GM10248 (cell line): ENCODE results near the gene NFIC.

Source experiments
- CTCF ChIA-PET: fragments of 300-600 bp; sonication (Branson Sonifier 250); formaldehyde crosslinking; extraction: SDS; loops from one replicate; lab custom pipeline; 2021; ENCODE audit warnings: antibody characterized with exemption; lab: Yijun Ruan, JAX
- POLR2A ChIA-PET: fragments of 350-650 bp; sonication (Branson Sonifier 250); formaldehyde crosslinking; extraction: SDS; loops from one replicate; lab custom pipeline; 2020; ENCODE audit warnings: antibody characterized with exemption; lab: Yijun Ruan, JAX
- DNase-seq: peaks from one replicate; pipeline ENCODE4 v3.0.0; 2012; ENCODE audit errors: extremely low spot score
- TF ChIP-seq, protein P1 (sequence below): IDR thresholded peaks from 2 replicates; pipeline ENCODE4 v1.5.1; 2012; ENCODE audit warnings: mild to moderate bottlenecking, low read depth; ENCODE audit errors: extremely low read depth, missing control alignments, control extremely low read depth

NFIC gene

DNA sequence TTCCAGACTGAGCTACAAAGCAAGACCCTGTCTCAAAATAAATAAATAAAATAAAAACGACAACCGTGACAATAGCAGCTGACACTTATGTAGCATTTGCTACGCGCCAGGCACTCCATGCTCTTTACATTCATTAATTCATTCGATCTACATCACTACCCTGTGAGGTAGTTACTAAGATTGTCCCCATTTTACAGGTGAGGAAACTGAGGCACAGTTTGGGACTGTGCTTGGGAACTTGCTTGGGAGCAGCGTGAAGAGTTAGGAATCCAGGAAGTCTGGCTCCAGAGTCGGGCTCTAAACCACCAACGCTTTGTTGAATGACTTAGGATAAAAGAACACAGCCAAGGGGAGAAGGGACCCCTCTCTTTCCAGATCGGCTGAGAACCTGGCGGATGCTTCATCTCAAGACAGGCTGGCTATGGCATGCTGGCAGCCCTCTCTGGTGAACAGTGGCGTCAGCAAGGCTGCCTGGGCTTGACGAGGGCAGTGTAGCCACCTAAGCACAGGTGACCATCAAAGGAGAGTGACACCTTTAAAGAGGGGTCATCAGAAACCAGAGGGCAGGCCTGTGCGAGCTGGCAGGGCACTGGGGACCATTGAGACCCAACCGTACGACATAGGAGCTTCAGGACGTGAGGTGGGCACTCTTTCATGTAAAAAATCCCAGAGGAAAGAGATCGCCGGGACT, 133.5 kb downstream of the NFIC start:
- DNase-seq, result no peak
- ChIA-PET POLR2A (no interaction called here), CTCF (interaction anchor here (1.3 to 1.4 kb wide), 3 partner anchors 53 to 195 kb away, joined by 3 read pairs; no protein-coding TSS in a partner anchor)
- TF ChIP-seq, protein P1, sequence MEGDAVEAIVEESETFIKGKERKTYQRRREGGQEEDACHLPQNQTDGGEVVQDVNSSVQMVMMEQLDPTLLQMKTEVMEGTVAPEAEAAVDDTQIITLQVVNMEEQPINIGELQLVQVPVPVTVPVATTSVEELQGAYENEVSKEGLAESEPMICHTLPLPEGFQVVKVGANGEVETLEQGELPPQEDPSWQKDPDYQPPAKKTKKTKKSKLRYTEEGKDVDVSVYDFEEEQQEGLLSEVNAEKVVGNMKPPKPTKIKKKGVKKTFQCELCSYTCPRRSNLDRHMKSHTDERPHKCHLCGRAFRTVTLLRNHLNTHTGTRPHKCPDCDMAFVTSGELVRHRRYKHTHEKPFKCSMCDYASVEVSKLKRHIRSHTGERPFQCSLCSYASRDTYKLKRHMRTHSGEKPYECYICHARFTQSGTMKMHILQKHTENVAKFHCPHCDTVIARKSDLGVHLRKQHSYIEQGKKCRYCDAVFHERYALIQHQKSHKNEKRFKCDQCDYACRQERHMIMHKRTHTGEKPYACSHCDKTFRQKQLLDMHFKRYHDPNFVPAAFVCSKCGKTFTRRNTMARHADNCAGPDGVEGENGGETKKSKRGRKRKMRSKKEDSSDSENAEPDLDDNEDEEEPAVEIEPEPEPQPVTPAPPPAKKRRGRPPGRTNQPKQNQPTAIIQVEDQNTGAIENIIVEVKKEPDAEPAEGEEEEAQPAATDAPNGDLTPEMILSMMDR, result no peak

DNA sequence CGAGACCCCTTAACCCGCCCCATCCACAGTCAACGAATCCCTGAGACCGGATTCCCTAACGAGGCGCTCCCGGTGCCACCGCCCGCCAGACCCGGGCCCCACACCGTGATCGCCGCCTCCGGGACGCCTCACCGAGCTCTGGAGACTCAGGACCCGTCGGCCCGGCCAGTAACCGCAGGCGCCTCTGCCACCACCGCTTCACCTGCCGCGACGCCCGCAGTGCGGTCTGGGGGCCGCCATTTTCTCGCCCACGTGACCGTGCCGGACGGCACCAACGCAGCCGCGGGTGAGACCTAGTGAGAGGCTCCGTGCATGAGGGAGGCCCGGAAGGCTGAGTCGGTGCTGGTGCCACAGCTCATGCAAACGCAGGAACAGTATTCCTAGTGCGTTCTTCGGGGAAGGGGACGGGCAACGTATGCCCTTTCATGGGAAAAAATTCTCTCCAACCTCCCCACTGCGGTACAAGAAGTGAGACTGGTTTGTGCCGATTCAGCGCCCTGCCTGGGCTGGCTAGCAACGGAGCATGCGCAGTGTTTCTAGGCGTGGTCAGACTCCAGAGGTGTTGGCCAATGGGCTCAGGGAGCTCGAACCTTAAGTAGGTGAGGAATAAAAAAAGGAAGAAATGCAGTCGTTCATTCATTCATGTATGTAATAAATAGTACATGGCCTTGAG, 134.2 kb downstream of the NFIC start, which contains the start of gene DOHH:
Gene DOHH (minus strand): TSS at position 246 of the 673 bp plus-strand sequence. CDS start 3,860 bp downstream, outside the sequence.
- ChIA-PET CTCF (interaction anchor here (1.0 to 1.9 kb wide), 5 partner anchors 15 to 54 kb away, joined by 3 to 5 read pairs (median 4); partner anchors contain the start of gene SMIM44), POLR2A (interaction anchor here (0.7 kb wide), 1 partner anchor 497 kb away, joined by 3 read pairs; no protein-coding TSS in a partner anchor)
- TF ChIP-seq, protein P1, result no peak
- peak; percentile 96 for DNase-seq

DNA sequence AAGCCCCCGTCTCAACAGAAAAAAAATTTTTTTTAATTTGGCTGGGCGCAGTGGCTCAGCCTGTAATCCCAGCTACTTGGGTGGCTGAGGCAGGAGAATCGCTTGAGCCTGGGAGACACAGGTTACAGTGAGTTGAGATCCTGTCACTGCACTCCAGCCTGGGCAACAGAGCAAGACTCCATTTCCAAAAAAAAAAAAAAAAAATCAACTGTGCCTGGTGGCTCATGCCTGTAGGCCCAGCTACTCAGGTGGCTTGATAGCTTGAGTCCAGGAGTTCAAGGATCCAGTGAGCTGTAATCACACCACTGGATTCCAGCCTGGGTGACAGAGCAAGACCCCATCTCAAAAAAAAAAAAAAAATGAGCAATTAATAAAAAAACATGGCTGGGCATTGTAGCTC, 135.4 kb downstream of the NFIC start:
- CTCF ChIA-PET, result interaction anchor here (1.0 to 1.9 kb wide), 3 partner anchors 17 to 19 kb away, joined by 3 to 4 read pairs (median 4); partner anchors contain the start of gene SMIM44
- DNase-seq, result no peak
- TF ChIP-seq, protein P1, result no peak
- POLR2A ChIA-PET, result interaction anchor here (0.6 kb wide), 1 partner anchor 47 kb away, joined by 6 read pairs; no protein-coding TSS in a partner anchor

DNA sequence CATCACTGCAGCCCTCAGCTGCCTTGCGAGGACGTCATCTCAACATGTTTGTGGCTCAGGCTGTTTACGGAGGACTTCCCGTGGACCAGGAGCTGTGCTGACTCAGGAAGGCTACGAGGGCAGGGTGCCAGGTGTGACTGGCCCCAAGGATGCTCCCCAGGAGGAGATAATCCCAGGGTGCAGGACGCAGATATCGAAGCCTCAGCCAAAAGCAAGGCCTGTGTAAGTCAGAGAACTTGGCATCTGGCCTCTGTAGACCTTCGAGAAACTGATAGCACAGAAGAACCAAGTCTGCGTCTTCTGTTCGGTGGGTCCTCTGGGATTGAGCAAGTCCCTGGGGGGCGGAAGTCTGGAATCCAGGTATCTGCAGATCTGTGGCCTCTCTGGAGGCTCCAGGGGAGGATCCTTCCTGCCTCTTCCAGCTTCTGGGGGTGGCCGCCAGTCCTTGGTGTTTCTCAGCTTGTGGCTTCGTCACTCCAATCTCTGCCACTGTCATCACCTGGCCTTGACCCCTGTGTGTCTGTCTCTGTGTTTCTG, 136.7 kb downstream of the NFIC start:
- CTCF ChIA-PET, result interaction anchor here (1.0 kb wide), 2 partner anchors 30 to 42 kb away, joined by 3 read pairs; no protein-coding TSS in a partner anchor
- TF ChIP-seq, protein P1, result no peak
- POLR2A ChIA-PET, result interaction anchor here (0.7 kb wide), 1 partner anchor 825 kb away, joined by 4 read pairs; no protein-coding TSS in a partner anchor
- DNase-seq, result no peak

DNA sequence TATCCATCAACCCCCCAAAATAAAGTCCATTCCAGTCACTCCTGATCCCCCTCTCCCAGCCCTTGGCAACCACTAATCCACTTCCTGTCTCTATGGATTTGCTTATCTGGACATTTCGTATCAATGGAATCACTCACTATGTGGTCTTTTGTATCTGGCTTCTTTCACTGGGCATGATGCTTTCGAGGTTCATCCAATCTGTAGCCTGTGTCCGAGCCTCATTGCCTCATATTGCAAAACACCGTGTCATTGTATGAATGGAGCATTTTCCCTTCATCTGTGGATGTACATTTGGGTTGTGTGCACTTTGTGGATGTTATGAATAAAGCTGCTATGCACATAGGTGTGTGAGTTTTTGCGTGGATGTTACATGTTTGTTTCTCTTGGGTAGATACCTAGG, 138.4 kb downstream of the NFIC start:
- ChIA-PET CTCF (interaction anchor here (1.9 kb wide), 1 partner anchor 20 kb away, joined by 5 read pairs; no protein-coding TSS in a partner anchor), POLR2A (no interaction called here)
- TF ChIP-seq, protein P1, result no peak
- no peak for DNase-seq
